Neural cell (in vitro differentiated cells): Measurements from ENCODE around the gene PIAS1.

Experiments used
- EP300 ChIP-seq: fragments of 450-650 bp; conservative IDR thresholded peaks from 2 replicates; pipeline ENCODE4 v1.6.1; 2014; ENCODE audit warnings: antibody characterized with exemption, mild to moderate bottlenecking, moderate library complexity; ENCODE audit not compliant: poor library complexity, severe bottlenecking
- EZH2 ChIP-seq: fragments of 200-600, 300-800 bp; shearing (Covaris generic), sonication (generic); IDR thresholded peaks from 2 replicates; pipeline ENCODE4 v1.6.1; 2014; ENCODE audit warnings: antibody characterized with exemption, low read length, borderline replicate concordance, mild to moderate bottlenecking; ENCODE audit not compliant: insufficient read depth, poor library complexity, severe bottlenecking
- POLR2AphosphoS5 ChIP-seq: IDR thresholded peaks from 2 replicates; pipeline ENCODE4 v1.6.1; 2012
- RAD21 ChIP-seq: fragments of 450-650 bp; conservative IDR thresholded peaks from 2 replicates; pipeline ENCODE4 v1.6.1; 2014; ENCODE audit warnings: antibody characterized with exemption, mild to moderate bottlenecking, moderate library complexity
- SMC3 ChIP-seq: fragments of 450-650 bp; conservative IDR thresholded peaks from 2 replicates; pipeline ENCODE4 v1.6.1; 2014; ENCODE audit warnings: antibody characterized with exemption, mild to moderate bottlenecking, moderate library complexity; ENCODE audit not compliant: poor library complexity
- TAF1 ChIP-seq: IDR thresholded peaks from 2 replicates; pipeline ENCODE4 v1.6.1; 2012; ENCODE audit warnings: low read depth
- TF ChIP-seq, protein P1 (sequence below): fragments of 450-650 bp; IDR thresholded peaks from 2 replicates; pipeline ENCODE4 v1.5.1; 2014; ENCODE audit warnings: antibody characterized with exemption, mild to moderate bottlenecking, moderate library complexity; ENCODE audit not compliant: poor library complexity, severe bottlenecking

GRCh38 chr15:68051907-68052306 lies 2.2 kb upstream of the PIAS1 start:
- no peak for TF ChIP-seq SMC3
- TF ChIP-seq, protein P1, sequence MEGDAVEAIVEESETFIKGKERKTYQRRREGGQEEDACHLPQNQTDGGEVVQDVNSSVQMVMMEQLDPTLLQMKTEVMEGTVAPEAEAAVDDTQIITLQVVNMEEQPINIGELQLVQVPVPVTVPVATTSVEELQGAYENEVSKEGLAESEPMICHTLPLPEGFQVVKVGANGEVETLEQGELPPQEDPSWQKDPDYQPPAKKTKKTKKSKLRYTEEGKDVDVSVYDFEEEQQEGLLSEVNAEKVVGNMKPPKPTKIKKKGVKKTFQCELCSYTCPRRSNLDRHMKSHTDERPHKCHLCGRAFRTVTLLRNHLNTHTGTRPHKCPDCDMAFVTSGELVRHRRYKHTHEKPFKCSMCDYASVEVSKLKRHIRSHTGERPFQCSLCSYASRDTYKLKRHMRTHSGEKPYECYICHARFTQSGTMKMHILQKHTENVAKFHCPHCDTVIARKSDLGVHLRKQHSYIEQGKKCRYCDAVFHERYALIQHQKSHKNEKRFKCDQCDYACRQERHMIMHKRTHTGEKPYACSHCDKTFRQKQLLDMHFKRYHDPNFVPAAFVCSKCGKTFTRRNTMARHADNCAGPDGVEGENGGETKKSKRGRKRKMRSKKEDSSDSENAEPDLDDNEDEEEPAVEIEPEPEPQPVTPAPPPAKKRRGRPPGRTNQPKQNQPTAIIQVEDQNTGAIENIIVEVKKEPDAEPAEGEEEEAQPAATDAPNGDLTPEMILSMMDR = no peak
- TF ChIP-seq TAF1 = no peak
- no peak for TF ChIP-seq RAD21
- no peak for TF ChIP-seq EP300
- no peak for TF ChIP-seq POLR2AphosphoS5
- TF ChIP-seq EZH2 = no peak
